Midbrain (tissue), 1 donor: ENCODE data around the gene LZTFL1.

ENCODE experiments used
- DNase-seq: peaks from one replicate; lab custom pipeline; 2025; lab: John Stamatoyannopoulos, UW

LZTFL1 gene

DNA sequence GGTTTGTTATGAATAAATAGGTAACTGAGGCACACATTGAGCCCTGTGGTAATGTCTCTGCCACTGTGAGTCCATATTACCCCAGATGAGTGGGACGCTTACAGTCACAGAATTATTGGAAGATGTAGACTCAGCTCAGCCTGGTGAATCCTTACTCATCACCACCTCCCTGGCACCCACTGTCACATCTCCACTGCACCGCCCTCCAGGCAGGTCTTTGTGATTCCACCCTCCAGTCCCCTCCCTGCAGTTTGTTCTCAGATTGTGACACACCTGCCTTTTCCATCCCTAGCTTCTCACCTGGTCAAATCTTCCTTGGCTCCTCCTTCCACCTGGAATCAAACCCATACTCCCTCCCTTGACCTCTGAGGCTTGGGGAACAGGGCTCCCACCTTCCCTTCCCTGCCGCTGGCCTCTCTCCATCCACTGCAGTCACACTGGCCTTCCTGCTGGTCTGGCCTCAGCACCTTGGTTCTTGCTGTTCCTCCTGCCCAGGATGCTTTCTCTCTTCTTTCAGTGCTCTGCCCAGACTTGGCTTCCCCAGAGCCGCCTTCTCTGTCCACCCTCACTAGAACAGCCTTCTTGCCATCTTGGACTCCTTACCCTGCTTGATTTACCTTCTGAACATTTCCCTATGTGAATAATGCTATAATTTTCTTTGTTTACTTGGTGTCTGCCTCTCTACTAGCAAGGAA lies 55.0 kb downstream of the LZTFL1 start:
- DNase-seq = no peak

DNA sequence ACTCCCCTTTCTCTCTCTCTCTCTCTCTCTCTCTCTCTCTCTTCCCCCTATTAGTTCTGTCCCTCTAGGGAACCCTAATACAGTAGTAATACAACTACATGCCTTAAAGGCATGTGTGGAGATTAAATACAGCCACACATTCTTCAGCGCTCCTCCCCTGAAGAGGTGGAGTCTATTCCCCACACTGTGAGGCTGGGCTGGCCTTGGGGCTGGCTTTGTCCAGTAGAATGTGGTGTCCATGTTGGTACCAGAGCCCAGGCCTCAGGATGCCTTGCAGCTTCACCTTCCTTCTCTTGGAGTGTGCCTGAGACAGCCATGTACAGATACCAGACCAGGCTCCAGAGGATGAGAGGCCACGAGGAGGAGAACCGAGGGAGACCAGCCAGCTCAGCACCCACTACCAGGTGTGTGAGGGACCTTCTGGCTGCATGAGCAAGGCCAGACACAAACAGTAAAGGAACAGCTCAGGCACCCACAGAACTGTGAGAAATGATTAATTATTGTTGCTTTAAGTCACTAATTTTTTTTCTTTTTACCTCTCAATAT lies 56.2 kb downstream of the LZTFL1 start:
- no peak for DNase-seq

DNA sequence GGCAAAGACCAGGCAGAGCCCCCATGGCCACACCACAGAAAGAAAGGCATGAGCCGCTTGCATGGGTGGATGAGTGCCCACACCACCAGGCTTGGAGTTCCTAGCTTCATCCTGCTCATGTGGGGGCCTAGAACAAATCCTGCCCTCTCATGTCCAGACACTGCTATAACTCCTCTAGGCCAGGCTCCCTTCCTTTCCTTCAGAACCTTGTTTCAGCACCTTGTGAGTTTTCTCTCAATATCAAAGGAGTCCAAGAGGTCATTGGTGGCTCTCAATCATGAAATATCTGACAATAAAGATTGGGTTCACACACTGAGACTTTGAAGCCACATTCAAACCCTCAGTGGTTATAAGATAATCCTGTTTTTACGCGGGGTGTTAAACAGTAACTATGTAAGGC lies 58.3 kb downstream of the LZTFL1 start:
- no peak for DNase-seq

DNA sequence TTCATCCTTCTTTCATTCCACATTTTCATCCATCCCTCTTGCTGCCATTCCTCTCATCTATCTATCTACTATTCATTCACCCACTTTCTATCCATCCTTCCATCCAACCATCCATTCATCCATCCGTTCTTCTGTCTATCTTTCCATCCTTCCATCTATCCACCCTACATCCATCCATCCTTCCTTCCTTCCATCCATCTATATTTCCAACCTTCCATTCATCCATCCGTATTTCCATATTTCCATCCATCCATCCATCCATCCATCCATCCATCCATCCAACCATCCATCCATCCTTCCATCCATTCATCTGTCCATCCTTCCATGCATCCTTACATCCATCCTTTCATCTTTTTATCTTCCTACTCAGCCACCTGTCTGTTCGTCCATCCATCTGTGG lies 59.5 kb downstream of the LZTFL1 start:
- no peak for DNase-seq

DNA sequence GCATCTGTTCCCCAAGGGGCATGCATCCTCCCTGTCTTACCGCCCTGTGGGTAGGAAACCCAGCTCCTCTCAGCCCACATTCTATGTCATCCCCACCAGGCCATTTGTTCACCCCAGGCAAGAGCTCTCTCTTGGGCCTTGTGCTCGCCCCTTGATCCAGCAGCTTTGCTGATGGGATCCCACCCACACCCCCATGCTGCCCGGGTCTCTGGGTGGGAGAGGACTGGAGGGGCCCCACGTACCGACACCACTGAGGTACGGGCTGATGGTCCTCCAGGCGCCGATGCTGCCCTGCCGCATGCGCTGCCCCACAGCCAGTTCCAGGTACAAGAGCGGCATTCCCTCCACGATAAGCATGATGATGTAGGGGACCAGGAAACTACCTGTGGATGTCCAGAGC lies 60.1 kb downstream of the LZTFL1 start:
- DNase-seq = no peak

DNA sequence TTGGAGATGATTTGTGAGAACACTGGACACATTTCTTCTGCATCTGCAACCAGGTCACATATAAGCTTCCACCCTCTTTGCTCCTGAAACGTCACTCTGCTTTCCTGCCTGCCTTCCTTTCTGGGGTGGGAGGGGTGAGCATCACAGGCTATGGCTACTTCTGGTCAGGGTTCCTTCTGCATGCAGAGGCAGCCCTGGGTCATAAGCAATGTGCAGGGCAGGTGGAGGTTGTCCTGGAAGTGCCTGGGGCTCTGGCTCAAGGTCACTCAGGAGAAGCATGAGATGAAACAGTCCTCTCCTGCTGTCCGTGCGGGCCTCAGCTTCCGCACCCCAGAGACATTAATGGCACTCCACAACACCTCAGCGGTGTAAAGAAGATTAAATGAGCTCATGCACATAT lies 60.6 kb downstream of the LZTFL1 start:
- DNase-seq = no peak

DNA sequence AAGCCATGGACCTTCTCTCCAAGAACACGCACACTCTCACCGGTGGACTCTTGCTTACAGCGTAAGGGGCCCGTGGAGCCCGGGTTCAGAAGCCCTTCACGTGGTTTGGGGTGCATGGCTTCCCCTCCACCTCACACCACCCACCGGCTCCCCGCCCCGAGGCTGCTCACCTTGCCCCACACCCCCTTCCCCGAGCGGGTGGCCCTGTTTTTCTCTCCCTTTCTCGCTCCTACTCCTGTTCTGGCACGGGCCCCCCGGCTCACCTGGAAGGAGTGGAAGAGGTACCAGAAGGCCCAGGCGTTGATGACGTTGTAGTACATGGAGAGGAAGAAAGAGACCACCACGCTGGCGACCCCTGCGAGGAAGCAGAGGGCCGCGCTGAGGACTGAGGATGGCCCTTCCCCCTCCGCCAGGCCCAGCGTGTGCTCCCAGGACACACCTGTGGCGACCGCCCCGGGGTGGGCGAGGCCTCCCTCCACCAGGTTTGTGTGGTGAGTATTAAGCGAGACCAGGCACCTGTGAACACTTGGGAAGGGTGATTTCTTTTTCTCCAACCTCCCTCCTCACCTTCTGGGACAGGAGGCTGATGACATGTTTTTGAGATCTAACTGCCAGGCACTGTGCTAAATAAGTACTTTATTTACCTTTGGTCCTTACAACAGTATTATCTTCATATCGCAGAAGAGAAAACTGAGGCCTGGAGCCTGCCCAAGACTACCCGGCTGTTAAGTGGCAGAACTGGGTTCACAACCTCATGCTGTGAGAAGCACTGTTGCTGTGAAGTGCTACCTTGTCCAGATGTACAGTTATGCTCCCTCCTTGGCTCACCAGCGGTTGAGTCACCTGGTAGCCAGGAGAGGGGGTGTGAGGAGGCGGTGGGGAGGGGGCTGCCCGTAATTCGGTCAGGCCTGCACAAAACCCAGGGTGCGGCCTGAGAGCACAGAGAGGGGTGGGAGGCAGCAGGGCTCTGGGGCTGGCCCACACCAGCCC lies 61.9 kb downstream of the LZTFL1 start:
- DNase-seq = no peak

DNA sequence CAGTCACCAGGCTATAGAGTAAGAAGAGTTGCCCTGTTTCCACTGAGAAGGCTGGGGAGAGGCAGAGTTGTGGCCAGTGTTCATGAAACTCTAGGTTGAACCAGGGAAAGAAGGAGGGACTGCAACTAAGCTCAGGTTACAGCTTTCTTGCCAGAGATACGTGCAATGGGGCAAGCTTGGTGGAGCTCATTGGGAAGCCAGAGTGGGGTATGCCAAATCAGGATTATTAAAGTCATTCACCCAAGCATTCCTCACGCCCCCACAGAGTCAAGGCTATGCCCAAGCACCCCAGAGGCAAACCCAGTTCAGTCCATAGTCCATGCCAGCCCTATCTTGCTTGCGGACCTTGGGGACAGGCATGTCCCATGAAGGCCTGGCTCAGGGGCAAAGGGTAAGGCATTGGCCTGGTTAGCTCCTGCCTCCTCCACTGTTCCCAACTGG lies 63.1 kb downstream of the LZTFL1 start:
- DNase-seq = no peak

DNA sequence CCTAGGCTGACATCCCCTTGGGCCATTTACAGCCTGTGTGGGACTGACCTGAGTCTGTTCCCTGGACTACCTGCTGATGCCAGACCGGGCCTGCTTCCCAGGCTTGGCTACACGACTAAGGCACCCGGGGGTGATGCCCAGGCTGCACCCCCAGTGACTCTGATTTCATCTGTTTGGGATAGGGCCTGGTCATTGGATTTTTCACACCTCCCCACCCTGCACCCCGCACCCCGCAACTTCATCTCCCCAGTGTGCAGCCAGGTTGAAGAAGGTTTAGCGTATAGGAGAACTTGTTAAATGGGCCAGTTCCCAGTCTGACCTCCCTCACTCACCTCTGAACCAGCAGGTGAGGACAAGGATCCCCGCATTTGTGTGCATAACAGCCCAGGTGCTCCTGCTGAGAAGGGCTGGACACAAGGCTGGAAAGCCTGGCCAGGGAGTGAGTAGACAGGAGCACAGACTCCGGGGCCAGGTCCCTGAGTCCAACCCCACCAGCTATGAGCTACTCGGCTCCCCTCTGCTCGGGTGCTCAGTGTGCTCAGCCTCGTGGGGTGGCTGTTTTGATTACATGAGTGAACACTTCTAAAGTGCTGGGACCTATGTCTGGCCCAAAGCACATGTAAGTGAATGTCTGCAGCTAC lies 64.1 kb downstream of the LZTFL1 start:
- DNase-seq = no peak

DNA sequence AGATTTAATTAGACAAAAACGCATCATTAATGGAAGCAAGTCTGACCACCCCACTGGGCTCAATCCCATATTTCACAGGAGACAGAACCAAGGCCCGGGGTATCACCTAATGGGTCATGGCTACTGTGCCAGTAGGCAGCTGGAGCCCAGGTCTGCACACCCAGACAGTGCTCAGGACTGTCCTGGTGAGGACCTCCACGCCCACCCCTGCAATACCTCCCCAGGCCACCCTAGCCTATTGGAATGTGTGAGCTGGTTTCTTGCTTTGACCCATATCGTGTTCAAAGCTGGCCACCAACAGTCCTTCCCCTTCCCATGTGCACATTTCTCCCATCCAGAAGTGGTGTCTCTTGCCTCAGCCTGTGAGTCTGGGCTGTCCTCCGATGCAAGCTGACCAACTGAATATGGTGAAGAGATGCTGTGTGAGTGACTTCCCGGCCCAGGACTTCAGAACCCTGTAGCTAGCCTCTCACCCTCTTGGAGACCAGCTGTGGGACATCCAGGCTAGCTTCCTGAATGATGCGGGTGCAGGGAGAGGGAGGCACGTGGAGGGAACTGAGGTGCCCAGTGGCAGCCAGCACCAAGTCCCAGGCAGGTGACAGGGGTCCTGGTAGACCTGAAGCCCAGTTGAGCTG lies 64.7 kb downstream of the LZTFL1 start:
- DNase-seq = no peak

DNA sequence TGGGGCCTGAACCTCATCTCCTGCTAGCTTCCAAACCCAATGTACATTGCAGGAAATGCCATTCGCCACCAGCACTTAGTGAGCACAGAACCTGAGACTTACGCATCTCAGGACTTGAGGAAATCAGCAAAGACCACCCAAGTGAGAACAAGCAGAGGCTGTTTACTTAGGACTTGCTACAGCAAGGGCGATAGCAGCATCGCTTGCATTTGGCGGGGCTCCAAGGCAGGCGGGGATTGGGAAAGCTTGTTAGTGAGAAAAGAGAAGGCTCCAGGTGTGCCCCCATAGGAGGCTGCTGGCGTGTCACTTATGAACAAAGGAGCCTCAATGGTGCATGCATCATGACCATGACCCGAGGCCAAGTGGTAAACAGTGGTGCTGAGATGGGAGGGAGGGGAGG lies 65.3 kb downstream of the LZTFL1 start:
- DNase-seq = no peak

DNA sequence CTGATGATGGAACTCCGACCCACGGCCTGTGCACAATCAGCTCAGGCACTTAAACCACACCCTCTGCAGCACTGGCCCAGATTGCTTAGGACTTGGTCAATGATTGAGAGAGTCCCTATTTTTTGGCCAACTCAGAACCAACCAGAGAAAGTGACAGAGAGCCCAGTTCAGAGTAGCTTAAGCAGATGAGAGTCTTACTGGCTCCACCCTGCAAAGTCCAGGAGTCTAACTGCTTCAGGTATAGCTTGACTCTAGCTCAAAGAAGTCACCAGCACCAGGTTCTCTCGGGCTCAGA lies 65.7 kb downstream of the LZTFL1 start:
- no peak for DNase-seq

DNA sequence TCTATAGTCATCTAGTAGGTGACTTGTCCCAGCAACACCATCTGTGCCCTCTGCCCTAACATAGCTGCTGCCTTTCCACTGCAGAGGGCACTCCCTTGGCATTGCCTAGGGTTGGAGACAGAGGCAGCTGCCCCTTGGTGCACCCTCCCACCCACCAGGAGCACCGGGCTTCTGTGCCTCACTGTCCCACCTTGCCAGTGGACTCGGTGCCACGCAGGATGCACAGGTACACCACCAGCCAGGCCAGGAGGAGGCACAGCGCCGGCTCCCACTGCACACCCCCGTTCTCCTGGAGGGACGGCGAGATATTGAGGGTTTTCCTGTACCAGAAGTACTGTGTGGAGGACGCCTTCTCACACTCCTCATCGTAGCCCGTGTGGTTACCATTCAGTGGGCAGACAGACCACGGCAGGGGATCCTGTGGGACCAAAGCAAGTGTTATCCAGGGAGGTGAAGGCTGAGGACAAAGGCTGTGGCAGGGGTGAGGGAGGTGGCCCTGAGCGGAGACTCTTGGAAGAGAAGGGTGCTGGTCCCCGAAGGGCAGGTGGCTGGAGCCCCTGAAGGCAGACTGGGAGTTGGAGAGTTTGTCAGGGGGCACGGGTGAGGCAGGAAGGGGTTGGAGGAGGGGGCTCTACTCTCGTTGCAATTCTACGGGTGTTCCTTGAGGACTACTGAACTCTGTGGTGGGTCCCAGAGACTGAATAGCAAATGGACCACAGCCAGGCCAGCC lies 66.2 kb downstream of the LZTFL1 start:
- no peak for DNase-seq

DNA sequence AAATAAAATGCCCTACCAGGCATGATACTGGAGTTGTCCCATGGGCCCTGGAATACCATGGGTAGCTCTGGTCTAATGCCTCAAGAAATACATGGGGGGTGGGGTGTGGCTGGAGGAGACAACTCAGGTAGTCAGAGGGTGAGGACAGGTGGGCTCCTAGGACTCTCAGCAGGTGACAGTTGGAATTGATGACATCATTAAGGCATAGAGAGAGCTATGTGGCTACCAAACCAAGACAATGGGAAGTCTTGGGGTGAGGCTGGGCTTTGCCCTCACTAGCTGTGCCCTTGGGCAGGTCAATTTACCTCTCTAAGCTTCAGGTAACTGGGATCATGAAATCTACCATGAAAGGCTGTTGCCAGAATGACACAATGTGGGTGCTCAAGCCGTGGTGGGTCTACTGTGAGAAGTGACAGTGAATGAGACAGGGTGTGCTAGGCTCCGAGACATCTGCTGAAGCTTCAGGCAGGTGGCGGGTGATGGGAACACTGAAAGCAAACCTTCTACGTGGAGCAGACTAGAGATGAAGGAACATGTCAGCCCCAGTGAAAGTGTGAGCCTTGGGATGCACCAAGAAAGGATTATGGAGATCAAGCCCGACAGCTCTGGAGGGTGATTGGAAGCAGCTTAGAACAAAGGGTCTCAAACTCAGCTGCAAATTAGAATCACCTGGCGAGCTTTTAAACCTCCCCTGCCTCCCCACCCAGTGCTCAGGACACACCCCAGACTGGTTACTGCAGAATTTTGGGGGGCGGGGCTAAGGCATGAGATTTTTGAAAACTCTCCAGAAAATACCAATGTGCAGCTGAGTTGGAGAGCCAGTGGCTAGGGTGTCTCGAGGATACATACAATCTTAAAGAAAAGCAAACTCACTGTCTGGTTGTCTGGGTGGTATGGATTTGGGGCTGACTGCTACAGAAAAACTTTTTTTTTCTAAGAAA lies 67.1 kb downstream of the LZTFL1 start:
- DNase-seq = no peak

DNA sequence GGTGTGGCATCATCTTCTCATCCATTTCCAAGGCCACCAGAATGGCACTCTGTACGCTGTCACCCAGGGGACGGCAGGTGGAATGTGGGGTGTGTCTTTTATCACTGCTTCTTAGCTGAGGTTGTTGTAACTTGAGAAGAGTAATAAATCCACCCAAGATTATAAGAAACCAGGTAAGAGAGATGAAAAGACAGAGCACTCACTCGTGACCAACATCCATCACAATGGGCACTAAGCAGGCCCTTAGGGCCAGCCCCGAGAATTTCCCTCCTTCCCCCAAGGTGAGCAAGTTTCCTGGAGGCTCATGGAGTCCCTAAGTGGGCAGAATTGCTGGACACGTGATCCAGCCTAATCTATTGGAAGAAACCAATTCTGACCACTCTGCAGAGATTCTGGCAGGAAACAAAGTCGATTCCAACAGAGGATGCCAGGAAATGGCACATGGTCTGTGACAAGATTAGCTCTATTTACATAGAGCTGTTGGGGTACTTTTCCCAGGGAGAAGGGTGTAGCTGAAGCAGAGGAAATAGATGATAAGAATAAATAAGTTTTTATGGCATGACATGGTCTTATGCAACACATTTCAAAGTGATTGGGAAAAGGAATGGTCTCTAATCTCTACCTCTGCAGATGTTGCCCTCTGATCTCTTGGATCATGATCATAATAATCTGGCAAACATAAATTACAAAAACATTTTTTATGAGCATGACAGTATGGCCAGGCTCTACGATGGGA lies 68.0 kb downstream of the LZTFL1 start:
- no peak for DNase-seq
